ENCODE results near the gene PRDM12.
A peak's percentile ranks its signal among the peaks of the same experiment; 100 is the strongest.

Gene PRDM12

DNA sequence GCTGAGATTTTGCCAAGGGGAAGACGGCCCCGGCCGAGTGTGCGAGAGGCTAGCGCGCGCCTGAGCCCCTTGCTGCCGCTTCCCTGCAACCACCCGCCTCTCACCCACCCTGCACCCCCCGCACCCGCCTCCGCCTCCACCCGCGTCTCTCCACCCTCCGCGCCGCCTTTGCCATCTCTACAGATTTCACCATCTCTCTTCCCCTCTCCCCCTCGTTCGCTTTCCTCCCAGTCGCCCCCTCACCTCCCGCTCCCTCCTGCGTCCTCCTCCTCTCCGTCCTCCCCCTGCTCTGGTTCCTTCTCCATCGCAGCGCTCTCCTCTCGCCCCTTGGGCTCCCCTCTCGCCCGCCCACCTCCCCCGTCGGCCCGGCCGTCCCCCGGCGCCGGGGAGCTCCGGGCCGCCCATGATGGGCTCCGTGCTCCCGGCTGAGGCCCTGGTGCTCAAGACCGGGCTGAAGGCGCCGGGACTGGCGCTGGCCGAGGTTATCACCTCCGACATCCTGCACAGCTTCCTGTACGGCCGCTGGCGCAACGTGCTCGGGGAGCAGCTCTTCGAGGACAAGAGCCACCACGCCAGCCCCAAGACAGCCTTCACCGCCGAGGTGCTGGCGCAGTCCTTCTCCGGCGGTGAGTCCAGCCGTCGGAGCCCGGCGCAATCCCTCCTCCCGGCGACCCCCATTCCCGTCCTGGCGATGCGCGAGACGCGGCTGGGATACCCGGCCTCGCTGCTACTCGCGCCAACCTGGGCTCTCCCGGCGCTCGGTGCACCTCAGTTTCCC, at the start of gene PRDM12:
Gene PRDM12 (plus strand): TSS at position 344 of the 778 bp plus-strand sequence. CDS start 60 bp downstream, at position 404.
- DNase-seq (ENCODE audit: low spot score) = no peak

DNA sequence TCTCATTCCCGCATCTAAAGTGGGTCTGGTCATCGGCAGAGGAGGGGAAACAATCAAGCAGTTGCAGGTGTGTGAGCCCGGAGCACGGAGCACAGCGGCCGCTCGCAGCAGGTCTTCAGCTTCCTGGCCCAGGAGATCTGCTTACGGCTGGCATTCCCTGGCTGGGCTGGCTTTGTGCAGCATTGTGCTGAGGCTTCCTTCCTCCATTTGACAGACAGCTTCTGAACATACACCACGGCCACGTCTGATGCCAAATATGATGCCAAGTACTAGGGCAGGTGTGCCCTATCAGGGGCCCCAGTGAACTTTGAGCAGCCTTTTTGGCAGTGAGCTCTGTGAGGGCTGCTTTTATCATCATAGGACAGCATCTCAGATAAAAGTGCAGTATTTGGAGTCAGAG, 47.9 kb upstream of the PRDM12 start:
- DNase-seq (ENCODE audit: low spot score) = no peak

DNA sequence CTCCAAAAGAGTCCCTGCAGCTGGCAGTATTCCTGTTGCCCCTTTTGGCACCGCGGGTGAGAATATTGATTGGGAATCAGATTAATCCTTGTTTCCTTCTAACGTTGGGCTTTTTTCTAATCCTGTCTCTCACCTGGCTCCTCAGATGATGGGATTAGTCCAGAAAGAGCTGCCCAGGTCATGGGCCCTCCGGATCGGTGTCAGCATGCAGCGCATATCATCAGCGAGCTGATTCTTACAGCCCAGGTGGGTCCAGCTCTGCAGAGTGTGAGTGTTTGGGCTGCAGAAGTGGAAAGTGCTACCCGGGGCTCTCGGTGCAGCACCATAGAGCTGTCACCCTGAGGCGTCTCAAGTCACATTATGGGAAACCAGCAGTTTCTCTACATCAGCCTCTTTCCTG, 40.9 kb upstream of the PRDM12 start:
- DNase-seq (ENCODE audit: low spot score) = no peak

DNA sequence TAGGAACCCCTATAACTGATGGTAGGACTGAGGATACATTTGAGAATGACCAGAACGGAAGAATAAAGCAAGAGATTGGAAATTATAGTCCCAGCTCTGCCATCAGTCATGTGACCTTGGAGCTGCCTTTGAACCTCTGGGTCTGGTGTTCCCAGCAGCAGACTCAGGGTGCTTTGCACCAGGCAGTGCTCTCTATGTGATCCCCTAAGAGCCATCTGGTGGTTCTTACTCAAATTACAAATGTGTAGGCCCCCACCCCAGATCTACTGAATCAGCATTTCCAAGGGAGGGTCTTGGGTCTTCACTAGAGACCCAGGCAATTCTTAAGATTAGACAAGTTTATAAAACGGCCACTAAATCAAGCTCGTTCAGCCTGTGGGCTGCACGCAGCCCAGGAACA, 40.2 kb upstream of the PRDM12 start:
- DNase-seq (ENCODE audit: low spot score) = no peak

DNA sequence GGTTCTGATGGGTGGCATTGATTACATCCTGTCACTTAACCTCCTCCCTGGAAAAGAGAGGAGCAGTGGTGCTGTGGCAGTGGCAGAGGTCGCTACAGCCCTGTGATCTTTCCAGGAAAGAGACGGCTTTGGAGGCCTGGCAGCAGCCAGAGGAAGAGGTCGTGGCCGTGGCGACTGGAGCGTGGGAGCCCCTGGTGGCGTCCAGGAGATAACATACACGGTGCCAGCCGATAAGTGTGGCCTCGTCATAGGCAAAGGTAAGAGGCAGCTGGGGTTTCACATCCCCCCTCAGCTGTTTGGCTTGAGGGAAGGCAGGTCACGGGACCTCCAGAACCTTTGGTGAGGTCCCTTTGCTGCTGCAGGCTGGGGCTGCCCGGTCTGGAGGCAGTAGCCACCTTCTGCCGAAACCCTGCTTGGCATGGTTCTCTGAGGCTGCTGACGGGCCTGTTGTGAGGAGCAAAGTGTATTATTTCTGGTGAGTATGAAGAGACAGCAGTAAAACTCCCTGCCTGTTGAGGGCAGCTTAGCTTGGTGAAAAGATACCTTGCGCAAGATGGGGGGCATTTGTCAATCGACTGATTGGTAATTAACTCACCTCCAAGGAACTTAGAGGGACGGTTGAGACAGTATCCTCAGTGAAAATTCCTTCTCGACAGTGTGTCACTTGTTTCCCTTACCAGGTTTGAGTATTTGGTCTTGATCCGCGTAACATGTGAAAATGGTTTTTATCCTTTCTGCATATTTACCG, 38.0 kb upstream of the PRDM12 start:
- DNase-seq (ENCODE audit: low spot score) = peak; percentile 48

DNA sequence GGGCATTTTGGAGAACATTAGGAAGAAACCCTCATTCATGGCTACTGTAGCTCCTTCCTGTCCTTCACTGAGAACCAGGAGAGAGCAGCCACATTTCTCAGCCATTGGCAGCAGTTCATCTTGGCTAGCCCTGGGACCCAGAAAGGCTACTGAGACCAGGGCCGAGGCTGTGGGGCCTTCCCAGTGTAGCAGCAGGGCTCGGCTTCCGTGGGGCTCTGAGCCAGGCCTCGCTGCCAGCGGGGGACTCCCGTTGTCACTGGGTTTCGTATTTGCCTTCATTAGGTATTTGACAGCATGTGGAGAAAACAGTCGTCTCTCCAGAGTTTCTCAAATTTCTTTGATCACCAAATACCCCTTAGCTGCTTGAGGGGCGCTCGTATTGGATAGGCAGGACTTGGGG, 37.3 kb upstream of the PRDM12 start:
- no peak for DNase-seq (ENCODE audit: low spot score)

DNA sequence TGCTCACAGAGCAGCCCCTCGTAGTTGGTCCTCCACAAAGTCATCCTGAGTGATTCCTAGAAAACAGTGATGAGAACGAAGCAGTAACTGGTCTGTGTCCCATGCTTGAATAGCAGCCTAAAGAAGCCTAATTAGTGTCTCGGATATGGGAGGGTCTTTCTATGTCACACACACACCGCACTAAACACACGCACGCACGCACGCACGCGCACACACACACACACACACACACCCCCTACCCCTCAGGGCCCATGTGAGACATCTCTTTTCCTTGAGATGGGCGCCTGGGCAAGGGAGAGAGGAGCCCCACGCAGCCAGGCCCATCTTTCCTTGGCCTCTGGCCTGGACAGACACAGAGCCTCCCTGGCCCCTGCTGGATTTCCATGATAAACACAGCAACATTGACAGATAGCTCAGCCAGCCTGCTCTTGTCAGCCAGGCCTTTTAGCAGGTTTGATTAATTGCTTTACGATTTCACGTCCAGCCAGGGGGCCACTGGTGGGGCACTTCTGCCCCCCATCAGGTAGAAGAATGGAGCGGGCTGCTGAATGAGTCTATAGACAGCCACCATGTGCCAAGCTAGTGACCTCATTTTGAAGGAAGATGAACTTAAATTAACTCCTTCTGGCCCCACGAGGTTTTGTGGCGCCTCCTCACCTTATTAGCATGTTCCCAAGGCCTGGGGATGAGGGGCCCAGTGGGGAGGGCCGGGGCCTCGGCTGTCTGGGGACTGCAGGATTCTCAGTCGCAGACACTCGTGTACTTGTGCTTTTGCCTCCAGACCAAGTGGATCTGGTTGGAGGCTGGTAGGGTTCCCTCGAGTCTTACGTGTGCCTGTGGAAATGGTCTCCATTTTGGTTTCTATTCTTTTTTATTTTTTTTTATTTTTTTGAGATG, 36.2 kb upstream of the PRDM12 start:
- no peak for DNase-seq (ENCODE audit: low spot score)

DNA sequence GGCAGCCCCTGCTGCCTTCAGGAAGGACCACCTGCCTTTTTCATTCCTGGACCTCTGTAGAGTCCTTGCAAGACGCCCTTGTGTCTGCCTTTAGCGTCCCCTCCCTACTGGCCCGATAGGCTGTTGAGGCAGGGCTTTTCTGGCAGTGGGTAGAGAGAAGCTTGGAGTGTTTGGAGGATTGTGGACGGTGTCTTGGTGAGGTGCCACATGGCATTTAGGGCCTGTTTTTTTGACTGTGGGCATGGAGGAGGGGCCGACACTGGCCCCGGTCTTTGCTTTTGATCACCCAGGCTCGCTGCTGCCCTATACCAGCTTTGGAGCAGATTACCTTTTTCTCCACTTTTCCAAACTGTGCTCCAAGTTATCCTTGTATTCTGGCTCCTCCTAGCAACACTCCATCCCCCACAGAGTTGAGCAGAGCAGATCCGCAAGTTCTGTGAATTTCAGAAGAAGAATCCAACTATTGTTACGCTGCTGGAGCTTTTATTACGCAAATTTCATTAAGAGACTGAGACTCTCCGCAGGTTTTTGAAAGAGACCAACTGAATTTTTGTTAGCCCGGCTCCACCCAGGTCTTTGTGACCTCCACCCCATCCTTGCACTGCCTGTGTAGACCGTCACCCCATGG, 34.8 kb upstream of the PRDM12 start:
- DNase-seq (ENCODE audit: low spot score) = no peak

DNA sequence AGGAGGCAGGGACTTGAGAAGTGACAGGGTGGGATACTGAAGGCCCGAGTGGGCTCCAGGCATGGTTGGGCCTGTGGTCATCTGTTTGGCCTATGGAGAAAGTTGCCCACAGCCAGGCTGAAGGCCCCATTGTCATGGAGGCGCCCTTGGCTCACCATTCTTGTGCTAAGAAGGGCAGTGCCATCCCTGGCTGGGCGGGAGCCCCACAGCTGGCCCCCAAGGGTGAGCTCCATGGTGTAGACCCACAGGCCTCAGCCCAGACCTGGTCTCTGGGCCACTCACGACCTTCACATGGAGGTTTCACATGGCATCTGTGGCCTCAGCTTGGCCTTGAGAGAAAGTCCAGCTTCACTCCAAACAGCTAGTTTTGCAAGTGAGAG, 34.3 kb upstream of the PRDM12 start:
- DNase-seq (ENCODE audit: low spot score) = no peak

DNA sequence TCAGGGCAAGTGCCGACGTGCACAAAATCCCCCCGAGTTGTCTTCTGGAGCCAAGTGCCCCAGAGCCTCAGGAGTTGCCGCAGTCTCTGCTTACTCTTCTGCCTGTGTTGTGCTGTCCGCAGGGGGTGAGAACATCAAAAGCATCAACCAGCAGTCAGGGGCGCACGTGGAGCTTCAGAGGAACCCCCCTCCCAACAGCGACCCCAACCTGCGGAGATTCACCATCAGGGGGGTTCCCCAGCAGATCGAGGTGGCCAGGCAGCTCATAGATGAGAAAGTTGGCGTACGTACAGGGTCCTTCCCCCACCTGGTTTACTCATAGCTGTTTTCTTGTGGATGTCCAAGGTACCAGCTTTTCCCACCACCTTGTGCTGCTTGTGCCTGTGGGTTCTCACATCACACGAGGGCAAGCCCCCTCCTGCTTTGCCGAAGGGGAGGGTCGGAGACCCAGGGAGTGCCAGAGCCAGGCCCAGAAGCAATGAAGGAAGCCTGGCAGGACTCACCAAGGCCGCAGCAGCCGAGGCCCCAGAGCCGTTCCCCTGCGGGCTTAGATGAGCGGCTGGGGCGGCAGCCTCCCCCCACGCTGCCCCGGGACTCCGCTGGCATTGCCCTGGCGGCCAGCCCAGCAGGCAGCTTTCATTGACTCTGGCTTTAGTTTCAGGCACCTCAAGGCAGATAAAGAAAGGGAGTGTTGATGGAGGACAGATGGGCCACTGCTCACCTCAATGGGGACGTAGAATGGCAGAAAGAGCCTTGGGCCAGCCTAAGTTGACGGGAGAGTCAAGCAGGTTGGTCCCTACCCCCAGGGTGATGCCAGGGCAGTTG, 33.7 kb upstream of the PRDM12 start:
- no peak for DNase-seq (ENCODE audit: low spot score)

DNA sequence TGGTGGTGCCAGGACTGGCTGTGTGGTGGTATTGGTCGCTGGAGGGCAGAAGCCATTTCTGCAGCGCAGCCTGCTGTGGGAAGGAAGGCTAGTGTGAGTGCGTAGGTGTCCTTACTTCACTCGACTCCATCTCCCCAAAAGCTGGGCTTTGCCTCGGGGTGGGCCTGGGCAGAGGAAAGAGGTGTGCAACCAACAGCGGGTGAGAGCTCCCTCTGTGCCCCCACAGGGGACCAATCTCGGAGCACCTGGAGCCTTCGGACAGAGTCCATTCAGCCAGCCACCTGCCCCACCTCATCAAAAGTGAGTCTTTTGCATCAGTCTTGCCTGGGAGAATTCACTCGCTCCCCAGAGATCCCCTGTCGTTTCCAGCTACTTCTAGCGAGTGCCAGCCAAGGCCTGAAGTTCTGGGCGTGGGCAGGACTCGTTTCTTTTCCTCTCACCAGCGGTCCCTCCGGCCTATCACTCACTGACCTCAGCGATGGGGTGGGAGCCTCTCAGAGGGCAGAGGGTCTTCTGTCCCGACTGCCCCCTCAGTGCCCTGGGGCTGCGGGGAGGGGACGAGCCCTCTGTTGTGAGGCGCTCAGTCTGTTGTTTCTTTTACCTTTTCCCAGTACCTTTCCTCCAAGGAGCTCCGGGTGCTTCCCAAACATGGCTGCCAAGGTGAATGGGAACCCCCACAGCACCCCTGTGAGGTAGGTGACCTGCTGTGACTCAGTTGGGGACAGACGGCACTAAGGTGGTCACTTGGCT, 32.9 kb upstream of the PRDM12 start:
- no peak for DNase-seq (ENCODE audit: low spot score)

DNA sequence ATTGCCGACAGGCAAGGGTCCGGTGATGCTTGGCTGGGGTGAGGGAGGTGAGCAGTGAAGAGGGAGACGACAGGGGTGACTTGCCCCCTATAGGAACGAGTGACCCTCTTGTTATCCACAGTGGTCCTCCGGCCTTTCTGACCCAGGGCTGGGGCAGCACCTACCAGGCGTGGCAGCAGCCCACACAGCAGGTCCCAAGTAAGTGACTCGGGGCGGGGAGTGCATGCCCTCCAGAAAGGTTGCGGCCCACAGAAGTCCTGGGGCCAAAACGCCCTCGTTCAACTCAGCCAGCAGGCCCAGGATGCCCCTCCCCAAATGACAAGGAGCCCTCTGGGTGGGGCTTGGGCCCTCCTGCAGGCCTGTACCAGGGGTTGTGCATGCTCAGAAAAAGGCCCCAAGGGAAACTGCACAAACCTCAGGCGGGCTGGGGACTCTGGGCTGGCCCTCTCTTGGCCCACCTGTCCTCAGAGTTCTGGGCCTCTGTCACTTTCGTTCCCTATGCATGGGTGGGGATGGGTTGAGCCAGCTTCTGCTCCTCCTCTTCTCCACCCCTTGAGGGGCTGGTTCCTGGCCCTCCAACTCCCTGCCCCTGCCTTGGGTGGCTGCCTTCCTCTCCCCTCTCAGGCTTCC, 32.2 kb upstream of the PRDM12 start:
- no peak for DNase-seq (ENCODE audit: low spot score)

DNA sequence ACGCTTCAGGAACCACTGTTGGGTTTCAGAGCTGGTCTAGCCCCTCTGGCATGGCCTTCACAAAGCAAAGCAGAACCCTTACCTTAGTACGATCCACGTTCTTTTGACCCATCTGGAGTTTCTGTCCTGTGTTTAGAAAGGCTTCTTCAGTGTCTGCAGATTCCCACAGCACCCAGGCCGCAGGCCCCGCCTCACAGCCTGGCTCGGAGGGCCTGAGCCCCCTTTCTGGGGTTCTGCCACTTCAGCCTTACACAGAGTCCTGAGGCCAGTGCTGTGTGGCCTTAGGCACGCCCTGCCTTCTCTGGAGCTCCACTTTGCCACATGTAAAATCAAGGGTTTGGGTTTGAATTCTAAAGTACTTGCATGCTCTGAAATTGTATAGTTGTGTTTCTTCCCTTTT, 31.6 kb upstream of the PRDM12 start:
- no peak for DNase-seq (ENCODE audit: low spot score)

DNA sequence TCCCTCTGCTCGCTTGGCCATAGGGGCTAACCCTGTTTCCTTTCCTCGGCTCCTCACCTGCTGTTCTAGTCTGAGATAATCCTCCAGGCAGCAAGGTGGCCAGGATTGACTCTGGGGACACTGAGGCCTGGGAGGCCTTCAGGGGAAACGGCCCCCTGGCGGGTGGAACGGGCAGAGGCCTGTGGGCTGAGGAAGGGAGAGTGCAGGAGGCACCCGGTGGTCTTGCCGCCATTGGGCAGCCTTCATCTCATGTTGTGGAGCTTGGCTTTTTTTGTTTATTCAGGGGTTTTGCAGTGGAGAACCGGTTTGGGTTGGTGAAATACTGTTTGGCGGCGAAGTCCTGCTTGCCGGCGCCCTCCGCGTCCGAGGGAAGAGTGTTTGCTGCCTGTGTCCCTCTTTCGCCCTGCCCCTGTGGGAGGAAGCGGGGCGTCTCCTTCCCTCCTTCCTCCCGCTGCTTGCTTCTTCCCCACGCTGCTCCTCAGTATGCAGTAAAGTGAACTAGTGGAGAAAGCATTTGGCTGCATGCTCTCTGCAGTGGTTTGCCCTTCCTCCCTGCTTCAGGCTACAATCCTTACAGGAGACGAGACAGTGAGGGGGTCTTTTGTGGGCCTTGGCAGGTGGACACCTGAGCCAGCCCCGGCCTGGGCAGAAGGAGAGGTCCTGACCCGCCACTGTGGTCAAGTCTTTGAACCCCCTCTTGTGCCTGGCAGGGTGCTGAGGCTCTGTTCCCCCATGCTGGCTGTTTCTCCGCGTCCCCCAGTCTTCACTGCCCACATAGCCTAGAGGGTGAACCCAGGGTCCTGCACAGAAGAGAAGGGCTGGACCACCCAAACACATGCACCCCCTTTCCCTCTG, 30.8 kb upstream of the PRDM12 start:
- no peak for DNase-seq (ENCODE audit: low spot score)

DNA sequence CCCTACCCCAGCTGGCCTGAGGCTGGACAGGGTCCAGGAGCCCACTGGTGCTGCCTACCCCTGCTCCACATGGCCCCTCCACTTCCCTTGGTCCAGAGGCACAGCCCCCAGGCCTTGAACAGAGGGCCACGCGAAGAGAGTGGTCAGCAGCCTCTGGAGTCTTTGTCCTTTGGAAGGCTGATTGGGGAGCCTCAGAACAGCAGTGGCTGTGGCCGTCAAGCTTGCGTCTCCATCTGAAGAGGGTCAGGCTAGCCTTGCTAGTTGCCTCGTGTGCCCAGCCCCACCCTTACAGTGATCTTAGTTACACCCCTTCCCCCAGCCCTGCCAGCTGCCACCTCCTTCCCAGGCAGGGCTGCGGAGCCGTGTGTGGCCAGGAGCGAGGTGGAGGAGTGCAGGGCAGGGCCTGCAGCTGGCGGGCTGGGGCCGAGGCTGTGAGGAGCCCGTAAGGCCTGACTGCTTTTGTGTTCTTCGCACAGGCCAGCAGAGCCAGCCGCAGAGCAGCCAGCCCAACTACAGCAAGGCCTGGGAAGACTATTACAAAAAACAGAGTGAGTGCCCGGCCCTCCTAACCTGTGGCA, 30.1 kb upstream of the PRDM12 start:
- no peak for DNase-seq (ENCODE audit: low spot score)

DNA sequence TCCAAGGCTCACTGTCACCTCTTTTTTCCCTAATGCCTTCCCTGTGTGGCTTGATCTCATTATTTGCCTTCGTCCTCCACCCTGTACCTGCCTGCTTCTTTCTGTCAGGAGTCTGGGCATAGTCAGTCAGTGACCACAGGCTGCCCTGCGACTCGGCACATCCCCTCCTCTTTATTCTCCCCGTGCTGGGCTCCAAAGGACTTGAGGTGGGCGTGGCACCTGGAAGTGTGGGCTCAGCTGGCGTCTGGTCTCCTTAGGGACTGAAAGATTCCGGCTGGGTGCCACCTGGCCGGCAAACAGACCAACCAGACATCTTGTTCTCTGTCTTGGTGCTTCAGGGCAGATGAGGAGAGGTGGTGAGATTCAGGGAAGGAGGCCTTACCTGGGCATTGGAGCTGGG, 29.6 kb upstream of the PRDM12 start:
- no peak for DNase-seq (ENCODE audit: low spot score)

DNA sequence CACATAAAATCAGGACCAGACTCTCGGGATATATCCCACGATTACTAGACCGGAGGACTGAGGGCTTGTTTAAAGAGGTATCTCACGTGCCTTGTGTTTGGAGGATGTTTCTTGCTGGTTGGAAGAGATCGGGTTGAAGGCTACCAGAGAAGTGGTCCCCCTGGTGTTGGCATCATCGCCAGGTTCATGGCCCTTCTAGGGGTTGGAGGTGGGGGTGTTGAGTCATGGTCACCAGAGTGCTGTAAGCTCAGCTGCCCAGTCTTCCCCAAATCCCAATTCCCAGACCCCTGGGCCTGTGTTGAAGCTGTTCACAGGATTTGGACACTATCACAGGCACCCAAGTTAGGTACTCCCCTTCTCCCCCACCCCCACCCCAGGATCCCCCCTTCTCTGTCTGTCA, 29.1 kb upstream of the PRDM12 start:
- no peak for DNase-seq (ENCODE audit: low spot score)

DNA sequence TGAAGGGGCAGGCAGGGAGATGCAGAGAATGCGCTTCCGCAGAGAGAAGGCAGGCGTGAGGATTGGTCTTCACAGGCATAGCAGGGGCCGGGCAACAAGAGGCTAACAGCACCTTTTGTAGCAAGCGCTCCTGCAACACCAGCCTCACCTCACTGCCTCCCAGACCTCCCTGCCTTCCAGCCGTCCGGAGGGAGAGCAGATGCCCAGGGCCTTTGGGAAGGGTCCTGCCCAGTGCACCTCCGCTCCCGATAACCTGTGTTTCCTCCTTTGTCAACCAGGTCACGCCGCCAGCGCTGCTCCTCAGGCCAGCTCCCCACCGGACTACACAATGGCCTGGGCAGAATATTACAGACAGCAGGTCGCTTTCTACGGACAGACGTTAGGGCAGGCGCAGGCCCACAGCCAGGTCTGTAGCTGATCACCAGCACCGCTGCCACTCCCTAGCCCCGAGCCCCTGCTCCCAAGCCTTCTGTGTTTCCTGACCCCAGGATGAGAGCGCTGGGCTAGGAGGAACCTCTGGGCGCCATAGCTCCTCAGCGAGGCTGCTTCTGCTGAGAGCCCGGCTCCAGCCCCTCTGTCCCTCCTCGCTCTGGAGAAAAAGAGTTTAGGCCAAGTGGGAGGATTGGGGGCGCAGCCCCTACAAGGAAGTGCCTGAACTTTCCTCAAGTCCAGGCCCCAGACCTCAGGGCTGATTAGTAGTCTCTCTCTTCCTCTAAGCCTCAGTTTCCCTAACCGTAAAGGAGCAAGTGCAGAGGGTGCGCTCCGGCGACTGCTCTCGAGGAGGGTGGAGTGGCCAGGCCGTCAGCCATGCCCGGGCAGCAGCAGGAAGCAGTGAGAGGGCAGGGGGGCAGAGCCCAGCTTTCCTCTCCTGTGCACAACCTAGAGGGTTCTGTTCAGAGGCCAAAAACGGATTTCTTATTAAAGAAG, 28.4 kb upstream of the PRDM12 start:
- DNase-seq (ENCODE audit: low spot score) = no peak

Measured in AG08396 (cell line).